ENCODE results near the gene INAFM2. TPM values are rescaled to one million over a fixed set of nuclear protein-coding genes. Genes with fewer than 3 reads are reported as not detected.

The INAFM2 gene
- total RNA-seq, 2 donors from 2014 or later, result 53.4 to 76.6 TPM

GRCh38 chr15:40347559-40348473 is 24.3 kb downstream of the INAFM2 start:
- no peak for ATAC-seq
- DNase-seq, result no peak
- intact Hi-C loops (cut with DNase I), result no loop called here

GRCh38 chr15:40348474-40348870 is 25.0 kb downstream of the INAFM2 start:
- no peak for DNase-seq
- intact Hi-C loops (cut with DNase I), result no loop called here
- peak in 1 of 2 donors; percentile 15 for ATAC-seq

GRCh38 chr15:40349163-40349562 is 25.7 kb downstream of the INAFM2 start:
- intact Hi-C loops (cut with DNase I), result no loop called here
- no peak for DNase-seq
- ATAC-seq, result no peak

- ATAC-seq, result no peak
- no peak for DNase-seq
- intact Hi-C loops (cut with DNase I), result no loop called here
These were observed 28.9 kb downstream of the INAFM2 start for GRCh38 chr15:40352281-40352901.

GRCh38 chr15:40353697-40354096 is 30.2 kb downstream of the INAFM2 start:
- no peak for ATAC-seq
- no peak for DNase-seq
- intact Hi-C loops (cut with DNase I), result no loop called here

GRCh38 chr15:40354408-40355171 is 31.1 kb downstream of the INAFM2 start:
- ATAC-seq (peak in 1 of 2 donors; percentile 29), DNase-seq (no peak)
- intact Hi-C loops (cut with DNase I), result no loop called here

- ATAC-seq, result no peak
- intact Hi-C loops (cut with DNase I), result no loop called here
- no peak for DNase-seq
These were observed 32.6 kb downstream of the INAFM2 start for GRCh38 chr15:40355976-40356585.

- ATAC-seq (no peak), DNase-seq (no peak)
- intact Hi-C loops (cut with DNase I), result no loop called here
These were observed 33.8 kb downstream of the INAFM2 start for GRCh38 chr15:40357246-40357645.

- DNase-seq (peak; percentile 88), ATAC-seq (peak; percentile 90 to 93)
- intact Hi-C loops (cut with DNase I), result no loop called here
These were observed 34.4 kb downstream of the INAFM2 start, which contains the start of gene DISP2 for GRCh38 chr15:40357723-40358470. DISP2 (plus strand) TSS chr15:40358219; CDS start chr15:40358322, 103 bp downstream.

- intact Hi-C loops (cut with DNase I), result no loop called here
- no peak for DNase-seq
- peak; percentile 17 to 40 for ATAC-seq
These were observed 35.2 kb downstream of the INAFM2 start for GRCh38 chr15:40358471-40359353.

GRCh38 chr15:40360015-40360414 is 36.5 kb downstream of the INAFM2 start:
- intact Hi-C loops (cut with DNase I), result loop anchor here in 1 of 2 donors (10.0 kb wide), 1 partner anchor 55 kb away; no protein-coding TSS in a partner anchor
- ATAC-seq, result no peak
- DNase-seq, result no peak

- intact Hi-C loops (cut with DNase I), result loop anchor here in 1 of 2 donors (10.0 kb wide), 1 partner anchor 53 kb away; no protein-coding TSS in a partner anchor
- ATAC-seq (no peak), DNase-seq (no peak)
These were observed 38.1 kb downstream of the INAFM2 start for GRCh38 chr15:40361640-40362039.

- intact Hi-C loops (cut with DNase I), result loop anchor here in 1 of 2 donors (10.0 kb wide), 1 partner anchor 51 kb away; no protein-coding TSS in a partner anchor
- ATAC-seq, result no peak
- no peak for DNase-seq
These were observed 40.1 kb downstream of the INAFM2 start for GRCh38 chr15:40363611-40364010.

GRCh38 chr15:40364251-40364650 is 40.8 kb downstream of the INAFM2 start:
- intact Hi-C loops (cut with DNase I), result loop anchor here in 1 of 2 donors (10.0 kb wide), 1 partner anchor 51 kb away; no protein-coding TSS in a partner anchor
- DNase-seq, result no peak
- ATAC-seq, result no peak

- intact Hi-C loops (cut with DNase I), result loop anchor here in 1 of 2 donors (10.0 kb wide), 1 partner anchor 50 kb away; no protein-coding TSS in a partner anchor
- ATAC-seq, result no peak
- DNase-seq, result no peak
These were observed 41.5 kb downstream of the INAFM2 start for GRCh38 chr15:40365016-40365415.

- intact Hi-C loops (cut with DNase I), result loop anchor here in 1 of 2 donors (10.0 kb wide), 1 partner anchor 49 kb away; no protein-coding TSS in a partner anchor
- no peak for DNase-seq
- ATAC-seq, result no peak
These were observed 42.3 kb downstream of the INAFM2 start for GRCh38 chr15:40365624-40366456.

Data from left cardiac atrium (tissue), 4 donors.